ENCODE measurements around the gene TMEM132C.

Gene TMEM132C

GRCh38 chr12:128339631-128340030 is 72.7 kb downstream of the TMEM132C start:
- no peak for DNase-seq

DNA sequence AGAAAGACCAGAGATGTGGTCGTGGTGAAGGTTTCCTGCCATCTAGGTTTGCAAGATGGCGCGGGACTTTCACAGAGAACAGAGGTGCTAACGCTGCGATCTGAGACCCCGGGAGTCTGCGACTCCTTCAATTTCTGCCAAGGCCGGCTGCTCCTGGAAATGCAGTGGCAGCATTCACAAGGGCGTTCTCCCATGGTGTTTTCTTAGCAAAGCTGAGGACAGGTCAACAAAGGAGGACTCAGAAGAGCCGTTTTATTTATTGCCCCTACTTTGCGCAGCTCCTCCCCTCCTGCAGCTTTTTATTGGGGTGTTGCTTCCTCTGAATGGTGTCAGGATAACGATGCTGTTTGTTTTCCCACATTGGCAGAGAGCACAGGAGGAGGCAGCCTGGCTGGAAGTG is 86.3 kb downstream of the TMEM132C start:
- DNase-seq: no peak

GRCh38 chr12:128356547-128356946 is 89.6 kb downstream of the TMEM132C start:
- DNase-seq: no peak

- no peak for DNase-seq
Measured at GRCh38 chr12:128361400-128361995, 94.5 kb downstream of the TMEM132C start.

GRCh38 chr12:128365032-128365431 is 98.1 kb downstream of the TMEM132C start:
- no peak for DNase-seq

- no peak for DNase-seq
Measured at GRCh38 chr12:128365651-128366231, 98.8 kb downstream of the TMEM132C start.

DNA sequence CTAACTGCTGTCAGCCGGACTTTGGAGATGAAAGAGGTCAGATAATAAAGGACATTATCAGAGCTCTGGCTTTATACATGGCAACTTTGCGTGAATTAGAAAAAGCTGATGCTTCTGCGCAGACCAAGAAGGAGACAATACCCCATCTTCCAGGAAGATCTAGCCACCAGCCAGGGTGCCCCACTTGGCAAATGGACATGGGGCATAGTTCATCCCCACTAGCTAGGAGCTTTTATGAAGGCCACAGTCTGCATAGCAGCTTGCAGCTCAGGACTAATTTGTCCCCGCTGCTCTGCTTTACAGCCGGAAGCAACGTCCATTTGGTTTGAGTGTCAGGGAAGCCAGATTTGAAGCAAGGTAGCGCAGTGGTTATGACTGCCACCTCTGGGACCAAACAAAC is 101.0 kb downstream of the TMEM132C start:
- DNase-seq: no peak

DNA sequence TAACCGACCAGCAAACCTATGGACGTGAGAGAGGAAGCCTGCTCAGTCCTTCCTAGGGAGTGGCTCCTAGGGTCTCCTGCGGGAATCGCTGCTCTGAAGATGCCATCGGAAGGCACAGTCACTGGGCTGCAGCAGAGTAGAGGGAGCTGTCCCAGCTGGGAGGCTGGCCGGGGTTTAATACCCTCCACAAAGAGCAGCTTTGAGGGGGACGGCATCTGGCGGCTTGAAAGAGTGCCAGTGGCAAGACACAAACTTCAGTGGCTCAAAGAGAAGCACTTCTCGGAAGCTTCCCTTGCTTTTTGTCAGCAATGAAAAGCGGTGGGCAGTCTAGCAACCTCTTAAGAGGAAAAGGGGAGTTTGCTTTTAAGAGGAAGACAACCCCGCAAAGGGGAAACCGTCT is 114.6 kb downstream of the TMEM132C start:
- DNase-seq: no peak

- no peak for DNase-seq
Measured at GRCh38 chr12:128381946-128382345, 115.0 kb downstream of the TMEM132C start.

DNA sequence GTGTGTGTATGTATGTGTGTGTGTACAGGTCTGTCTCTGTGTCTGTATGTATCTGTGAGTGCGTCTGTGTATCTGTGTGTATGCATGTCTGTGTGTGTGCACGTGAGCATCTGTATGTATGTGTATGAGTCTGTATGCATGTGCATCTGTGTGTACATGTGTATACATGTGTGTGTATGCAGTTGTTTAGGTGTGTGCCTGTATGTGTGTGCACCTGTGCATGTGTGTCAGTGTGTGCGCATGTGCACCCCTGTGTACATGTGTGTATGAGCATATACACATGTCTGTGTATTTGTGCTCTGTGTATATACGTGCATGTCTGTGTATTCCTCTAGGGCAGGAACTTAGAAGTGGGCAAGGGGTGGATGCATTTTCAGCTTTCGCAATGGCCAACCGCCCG is 116.0 kb downstream of the TMEM132C start:
- DNase-seq: no peak

DNA sequence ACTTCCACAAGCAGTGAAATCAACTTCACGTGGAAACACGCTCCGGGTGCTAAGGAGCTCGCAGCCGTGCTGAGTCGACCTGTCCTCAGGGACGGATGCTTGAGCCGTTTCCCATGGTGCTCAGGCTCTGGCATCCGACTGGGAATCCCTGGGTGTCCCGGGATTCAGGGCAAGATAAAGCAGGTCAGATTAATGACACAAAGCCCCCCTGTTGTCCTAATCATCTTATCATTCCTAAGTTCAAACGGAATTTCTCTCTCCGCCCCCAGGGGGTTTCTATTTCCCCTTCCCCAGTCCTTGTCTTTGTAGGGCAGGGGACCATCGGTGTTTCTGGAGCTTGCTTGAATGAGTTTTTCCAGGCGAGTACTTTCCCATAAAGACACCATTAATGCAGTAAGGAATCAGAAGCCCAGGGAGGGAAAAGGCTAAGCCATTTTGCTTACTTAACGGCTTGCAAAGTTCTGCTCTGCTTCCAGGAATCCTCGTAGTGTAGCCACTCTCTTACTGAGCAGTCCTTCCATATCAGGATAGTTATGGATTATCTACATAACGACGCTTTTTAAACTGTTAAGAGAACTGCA is 116.5 kb downstream of the TMEM132C start:
- DNase-seq: no peak

DNA sequence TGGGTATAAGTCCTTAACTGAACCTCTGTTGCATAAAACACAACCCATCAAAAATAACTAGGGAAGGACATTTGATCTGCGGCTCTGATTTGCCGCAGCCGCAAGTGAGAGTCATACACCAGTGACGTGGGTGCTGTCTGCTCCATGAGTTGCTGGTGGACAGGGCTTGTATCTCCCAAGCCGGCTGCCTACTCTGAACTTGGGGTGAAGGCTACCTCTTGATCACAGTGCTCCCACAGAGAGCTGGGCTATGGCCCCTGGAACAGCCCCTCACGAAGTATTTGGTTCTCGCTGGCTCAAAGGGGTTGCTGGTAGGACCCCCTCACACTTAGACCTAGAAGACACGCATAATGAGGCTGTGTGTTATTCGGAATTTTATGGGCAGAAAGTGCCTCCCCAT is 118.8 kb downstream of the TMEM132C start:
- DNase-seq: no peak

DNA sequence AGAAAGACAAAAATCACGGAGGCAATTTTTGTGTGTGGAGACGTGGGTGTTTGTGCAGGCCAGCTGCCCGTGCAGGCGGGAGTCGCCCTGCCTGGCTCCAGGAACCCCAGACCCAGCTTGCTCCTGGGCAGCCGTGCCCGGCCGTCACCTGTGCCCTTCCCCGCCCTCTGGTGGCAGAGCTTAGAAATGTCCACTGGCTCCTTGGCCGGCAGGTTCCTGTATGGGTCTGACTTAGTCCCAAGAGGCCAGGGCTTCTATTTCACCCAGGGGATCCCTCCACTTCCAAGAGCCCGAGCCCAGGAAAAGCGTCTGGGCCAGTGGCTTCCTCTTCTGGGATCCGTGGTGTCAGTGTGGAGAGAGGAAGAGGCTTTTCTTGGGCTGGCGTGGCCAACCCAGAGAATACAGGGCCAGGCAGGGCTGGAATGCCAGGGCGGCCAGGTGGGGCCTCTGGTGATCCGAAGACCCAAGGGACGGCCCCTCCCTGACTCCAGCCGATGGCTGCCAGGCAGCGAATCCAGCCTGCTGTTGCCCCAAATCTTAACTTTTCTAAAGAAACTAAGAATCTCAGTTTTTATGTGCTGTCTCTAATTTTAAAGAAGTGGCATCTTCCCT is 120.9 kb downstream of the TMEM132C start:
- DNase-seq: no peak

GRCh38 chr12:128388461-128389000 is 121.6 kb downstream of the TMEM132C start:
- no peak for DNase-seq

GRCh38 chr12:128393346-128393745 is 126.4 kb downstream of the TMEM132C start:
- no peak for DNase-seq

GRCh38 chr12:128394137-128394536 is 127.2 kb downstream of the TMEM132C start:
- no peak for DNase-seq

- DNase-seq: no peak
Measured at GRCh38 chr12:128399253-128399652, 132.3 kb downstream of the TMEM132C start.

GRCh38 chr12:128402486-128403243 is 135.7 kb downstream of the TMEM132C start:
- DNase-seq: no peak

- no peak for DNase-seq
Measured at GRCh38 chr12:128408669-128409068, 141.7 kb downstream of the TMEM132C start.

GRCh38 chr12:128415036-128415560 is 148.1 kb downstream of the TMEM132C start:
- DNase-seq: no peak

DNA sequence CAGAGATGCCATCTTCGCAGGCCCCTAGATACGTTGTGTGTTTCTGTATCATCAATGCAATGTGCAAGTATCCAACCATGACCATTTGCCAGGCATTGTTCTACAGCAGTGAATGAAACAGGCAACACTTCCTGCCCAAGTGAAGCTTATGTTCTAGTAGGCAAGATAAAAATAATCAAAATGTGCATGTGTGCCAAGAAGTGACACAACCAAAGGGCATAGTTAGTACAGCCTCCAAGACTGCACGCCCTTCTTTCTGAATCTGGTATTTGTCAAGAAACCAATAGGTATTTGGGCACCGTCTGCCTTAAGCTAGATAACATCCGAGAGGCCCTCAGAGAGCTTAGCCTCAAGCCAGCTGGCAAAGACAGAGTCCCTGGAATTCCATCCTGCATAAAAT is 152.0 kb downstream of the TMEM132C start:
- no peak for DNase-seq

GRCh38 chr12:128420163-128420562 is 153.2 kb downstream of the TMEM132C start:
- no peak for DNase-seq

GRCh38 chr12:128421375-128421774 is 154.4 kb downstream of the TMEM132C start:
- DNase-seq: no peak

Data from cerebellar nuclear complex (tissue), 1 donor.